NCI-H524 (cell line): ENCODE results near the gene SMAD9.

Source experiments
- DNase-seq, 2 experiments: peaks; one replicate each; lab custom pipeline; 2025; lab: John Stamatoyannopoulos, UW

Gene SMAD9

GRCh38 chr13:36865265-36865664, 54.8 kb downstream of the SMAD9 start:
- DNase-seq: no peak

GRCh38 chr13:36862722-36863121, 57.3 kb downstream of the SMAD9 start:
- DNase-seq: no peak

GRCh38 chr13:36862002-36862685, 57.9 kb downstream of the SMAD9 start:
- no peak for DNase-seq

DNA sequence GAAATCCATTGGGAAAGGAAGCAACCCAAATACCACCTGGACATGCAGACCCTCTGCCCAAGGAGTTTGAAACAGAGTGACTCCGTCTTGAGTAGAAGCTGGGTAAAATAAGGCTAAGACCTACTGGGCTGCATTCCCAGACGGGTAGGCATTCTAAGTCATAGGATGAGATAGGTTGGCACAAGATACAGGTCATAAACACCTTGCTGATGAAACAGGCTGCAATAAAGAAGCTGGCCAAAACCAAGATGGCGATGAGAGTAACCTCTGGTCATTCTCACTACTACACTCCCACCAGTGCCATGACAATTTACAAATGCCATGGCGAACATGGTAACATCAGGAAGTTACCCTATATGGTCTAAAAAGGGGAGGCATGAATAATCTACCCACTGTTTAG, 60.8 kb downstream of the SMAD9 start:
- DNase-seq: no peak

GRCh38 chr13:36858290-36858689, 61.7 kb downstream of the SMAD9 start:
- peak; percentile 38 to 76 for DNase-seq

DNA sequence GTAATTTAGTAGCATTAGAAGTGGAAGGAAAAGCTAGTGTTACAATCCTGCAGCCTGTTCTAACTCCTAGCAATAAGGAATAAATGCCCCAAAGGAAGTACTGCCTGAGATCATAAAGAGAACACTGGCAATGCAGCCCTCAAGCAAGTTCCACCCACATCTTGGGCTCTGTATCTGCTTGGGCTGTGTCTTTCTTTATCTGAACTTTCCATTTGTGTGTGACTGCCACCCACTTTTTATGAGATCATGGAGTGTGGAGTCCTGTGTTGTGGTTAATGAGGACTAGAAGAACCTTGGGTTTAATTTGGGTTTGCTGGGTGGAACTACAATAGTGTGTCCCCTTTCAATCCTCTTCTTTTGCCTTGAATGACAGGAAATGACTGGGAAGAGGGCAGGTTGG, 62.8 kb downstream of the SMAD9 start:
- DNase-seq: no peak

DNA sequence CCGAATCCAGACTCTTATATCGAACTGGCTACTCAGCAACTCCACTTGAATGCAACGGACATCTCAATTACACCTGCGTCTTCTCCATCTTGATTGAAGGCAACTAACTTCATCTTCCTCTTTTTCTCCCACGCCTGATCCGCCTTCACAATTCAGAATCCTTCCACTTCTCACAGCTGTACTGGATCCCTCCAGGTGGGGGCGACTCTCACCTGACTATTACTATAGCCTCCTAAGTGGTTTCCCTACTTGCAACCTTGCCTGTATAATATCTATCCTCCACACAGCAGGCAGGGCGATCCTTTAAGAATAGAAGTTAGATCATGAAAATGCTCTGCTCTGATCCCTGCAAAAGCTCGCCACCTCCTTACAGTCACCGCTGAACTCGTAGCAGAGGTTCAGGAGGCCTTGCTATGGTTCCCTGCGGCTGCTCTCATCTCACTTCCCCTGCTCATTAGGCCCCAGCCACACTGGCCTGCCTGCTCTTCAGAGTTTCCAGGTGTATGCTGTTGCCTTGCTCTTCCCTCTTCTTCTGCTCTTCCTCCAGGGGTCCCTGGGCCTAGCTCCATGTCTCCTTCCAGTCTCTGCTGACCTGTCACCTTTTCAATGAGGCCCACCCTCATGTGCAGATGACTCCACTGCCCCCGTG, 69.1 kb downstream of the SMAD9 start:
- peak in 1 of 2 experiments; percentile 40 for DNase-seq

DNA sequence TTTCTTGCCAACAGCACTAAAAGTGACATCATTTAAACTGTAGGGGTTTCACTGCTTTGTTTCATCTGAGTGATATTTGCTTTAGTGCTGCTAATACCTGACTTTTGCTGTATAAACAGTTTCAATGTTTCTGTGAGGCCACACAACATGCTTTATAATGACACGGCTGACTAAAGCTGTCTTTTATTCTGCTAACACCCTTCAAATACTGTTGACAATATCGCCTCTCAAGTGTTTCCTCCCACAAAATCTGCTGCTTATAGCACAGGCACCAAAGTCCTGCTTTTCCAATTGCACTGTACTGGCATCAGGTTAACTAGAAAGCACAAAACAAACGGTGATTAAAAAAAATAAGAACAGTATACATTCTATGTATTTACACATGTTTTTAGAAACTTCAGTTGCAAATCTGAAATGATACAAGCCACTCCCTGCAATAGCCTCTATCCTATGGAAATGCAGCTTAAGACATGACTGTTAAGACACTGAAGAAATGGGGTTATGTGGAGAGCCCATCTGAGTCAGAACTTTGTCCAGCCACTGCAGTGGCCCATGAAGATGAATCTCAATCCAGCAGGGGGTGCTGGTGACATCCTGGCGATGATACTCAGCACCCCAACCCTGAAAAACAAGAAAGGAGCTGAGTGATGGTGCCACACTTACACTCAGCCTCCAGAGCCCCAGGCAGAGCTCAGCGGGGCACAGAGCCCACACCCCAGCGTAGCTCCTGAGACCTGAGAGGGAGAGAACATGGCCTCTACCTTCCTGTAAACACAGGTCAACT, 71.6 kb downstream of the SMAD9 start:
- DNase-seq: no peak

DNA sequence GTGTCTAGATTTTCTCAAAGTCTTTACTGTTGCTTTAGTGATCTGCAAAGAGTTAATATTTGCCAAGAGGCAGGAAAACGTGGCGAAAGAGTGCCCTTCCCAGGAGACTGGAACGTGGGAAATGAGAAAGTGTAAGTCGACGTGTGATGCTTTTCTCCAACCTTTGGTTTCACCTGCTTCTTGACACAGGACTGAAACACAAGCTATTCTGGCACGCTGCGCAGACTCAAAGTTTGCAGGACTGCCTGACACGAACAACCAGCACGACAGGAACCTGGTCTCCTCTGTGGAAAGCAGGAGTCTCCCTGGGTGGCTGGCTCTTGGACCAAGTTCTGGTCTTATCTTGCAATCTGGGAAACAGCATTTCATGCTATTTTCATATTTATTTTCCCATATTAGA, 72.4 kb downstream of the SMAD9 start:
- DNase-seq: no peak

DNA sequence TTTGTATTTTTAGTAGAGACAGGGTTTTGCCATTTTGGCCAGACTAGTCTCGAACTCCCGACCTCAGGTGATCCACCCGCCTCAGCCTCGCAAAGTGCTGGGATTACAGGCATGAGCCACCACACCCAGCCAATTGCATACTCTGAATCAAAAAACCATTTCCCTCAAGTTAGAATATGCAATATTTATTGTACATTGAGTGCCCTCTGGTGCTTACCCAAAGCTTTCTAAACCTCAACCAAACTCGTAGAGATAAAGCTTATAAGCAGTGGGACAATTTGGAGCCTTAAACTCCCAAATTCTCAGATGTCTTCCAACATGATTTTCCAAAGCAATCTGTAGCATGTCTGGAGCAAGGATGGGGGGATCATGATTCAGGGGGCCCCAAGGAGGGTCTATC, 78.6 kb downstream of the SMAD9 start:
- no peak for DNase-seq

GRCh38 chr13:36840718-36841250, 79.3 kb downstream of the SMAD9 start:
- no peak for DNase-seq

DNA sequence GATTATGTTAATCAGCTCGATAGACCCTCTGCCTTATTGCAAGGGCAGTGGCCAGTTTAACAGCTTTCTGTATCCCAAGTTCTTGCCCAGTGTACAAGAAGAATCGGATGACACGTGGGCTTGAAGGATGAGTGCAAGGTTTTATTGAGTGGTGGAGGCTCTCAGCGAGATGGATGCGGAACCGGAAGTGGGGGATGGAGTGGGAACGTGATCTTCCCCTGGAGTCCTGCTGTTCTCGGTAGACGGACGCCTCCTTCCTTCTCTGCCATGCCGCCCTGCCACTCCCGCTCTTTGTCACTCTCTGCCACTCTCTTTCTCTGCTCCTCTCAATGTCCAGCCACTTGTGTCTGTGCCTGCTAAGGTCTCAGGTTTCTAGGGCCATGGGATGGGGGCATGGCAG, 80.1 kb downstream of the SMAD9 start:
- peak; percentile 36 to 76 for DNase-seq

DNA sequence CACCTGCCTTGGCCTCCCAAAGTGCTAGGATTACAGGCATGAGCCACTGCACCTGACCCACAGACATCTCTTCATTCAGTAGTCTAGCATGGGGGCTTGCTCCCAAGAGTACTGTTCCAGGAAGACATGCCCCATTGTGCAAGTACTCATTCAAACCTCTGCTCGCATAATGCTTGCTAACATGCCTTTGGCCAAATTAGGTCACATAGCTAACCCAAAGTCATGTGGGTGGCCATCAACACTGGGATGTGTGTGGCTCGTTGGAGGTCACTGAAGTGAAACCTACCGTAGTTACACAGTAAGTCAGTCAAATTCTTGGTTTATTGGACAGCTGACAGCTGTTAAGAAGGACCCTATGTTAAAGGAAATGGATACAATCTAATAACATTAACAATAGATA, 80.8 kb downstream of the SMAD9 start:
- no peak for DNase-seq

DNA sequence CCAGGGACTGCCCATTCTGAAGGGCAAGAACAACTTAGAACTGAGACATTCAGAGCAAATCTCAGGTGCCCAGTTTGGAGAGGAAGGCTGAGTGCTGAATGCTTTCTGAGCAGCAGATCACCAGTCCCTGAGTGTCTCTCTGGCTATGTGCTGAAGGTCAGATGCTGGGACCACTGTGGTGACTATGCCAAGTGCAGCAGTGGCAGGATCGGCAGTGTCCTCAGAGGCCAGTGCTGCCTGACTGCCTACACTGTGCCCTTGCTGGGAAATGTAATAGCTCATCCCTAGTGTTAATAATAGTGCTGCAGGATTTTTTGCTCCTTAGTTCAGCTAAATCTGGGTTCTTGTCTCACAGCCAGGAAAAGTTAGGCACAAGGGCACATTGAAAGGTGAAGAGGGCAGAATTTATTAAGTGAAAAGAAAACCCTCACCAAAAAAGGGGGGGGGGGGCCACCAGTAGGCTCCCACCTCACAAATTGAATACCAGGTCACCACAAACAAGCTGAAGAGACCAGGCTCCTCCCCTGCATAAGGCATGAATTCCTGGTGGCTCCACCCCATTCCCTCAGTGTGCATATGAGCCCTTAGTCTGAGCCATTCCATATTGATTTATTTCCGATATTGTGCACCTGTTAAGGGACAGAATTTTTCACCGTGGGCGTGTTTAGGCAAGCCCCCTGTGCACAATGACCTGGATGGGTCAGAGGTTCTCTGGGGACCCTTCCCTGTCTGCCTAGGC, 82.5 kb downstream of the SMAD9 start:
- no peak for DNase-seq

DNA sequence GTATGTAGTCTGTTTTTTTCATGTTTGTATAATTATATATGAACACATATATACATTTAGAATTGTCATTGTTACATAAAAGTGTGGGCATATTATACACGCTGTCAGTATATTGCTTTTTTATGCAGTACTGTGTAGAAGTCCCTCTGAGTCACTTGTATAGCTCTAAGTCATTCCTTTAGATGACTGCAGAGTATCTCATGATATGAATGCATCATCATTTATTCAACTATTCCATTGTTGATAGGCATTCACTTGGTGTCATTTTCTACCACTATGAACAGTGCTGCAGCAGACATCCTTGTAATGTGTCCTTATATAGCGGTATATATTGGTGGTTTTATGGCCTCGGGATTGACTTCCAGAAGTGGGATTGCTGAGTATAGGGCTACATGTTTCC, 85.7 kb downstream of the SMAD9 start:
- no peak for DNase-seq

DNA sequence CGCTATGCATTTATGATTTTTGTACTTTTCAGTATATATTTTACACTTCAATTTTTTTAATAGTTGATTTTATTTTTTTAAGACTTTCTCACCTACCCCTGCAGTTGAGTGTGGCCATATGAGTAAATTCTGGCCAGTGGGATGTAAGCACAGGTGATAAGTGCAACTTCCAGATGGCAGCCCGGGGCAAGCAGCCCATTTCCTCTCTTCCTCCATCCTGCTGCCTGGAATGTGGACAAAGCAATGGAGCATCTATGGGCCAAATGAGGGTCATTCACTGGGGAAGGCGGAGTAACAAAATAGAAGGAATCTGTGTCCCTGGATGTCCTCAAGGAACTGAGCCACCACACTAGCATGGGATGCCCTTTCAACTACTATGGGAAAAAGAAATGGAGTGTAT, 88.7 kb downstream of the SMAD9 start:
- no peak for DNase-seq

- DNase-seq: no peak
Observed at GRCh38 chr13:36829753-36830152, 90.3 kb downstream of the SMAD9 start.

DNA sequence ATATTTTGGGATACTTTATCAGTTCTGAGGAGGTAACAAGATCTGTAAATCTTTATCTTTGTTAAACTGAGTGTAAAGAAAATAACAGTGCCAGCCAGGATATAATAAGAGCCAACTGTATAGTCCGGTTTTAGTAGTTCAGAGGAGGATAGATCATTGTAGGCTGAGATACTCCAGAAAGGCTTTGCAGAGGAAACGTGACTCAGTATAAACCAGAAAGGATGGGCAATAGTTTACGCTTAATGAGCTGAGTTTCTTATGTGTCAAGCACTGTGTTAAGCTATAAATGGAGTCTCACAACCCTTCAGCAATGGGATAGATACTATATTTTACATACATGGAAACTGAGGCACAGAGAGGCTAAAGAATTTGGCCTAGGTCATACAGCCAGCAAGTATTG, 97.3 kb downstream of the SMAD9 start:
- DNase-seq: no peak

- DNase-seq: no peak
Observed at GRCh38 chr13:36820222-36820621, 99.8 kb downstream of the SMAD9 start.

GRCh38 chr13:36819739-36820090, 100.3 kb downstream of the SMAD9 start:
- DNase-seq: peak; percentile 19 to 30

DNA sequence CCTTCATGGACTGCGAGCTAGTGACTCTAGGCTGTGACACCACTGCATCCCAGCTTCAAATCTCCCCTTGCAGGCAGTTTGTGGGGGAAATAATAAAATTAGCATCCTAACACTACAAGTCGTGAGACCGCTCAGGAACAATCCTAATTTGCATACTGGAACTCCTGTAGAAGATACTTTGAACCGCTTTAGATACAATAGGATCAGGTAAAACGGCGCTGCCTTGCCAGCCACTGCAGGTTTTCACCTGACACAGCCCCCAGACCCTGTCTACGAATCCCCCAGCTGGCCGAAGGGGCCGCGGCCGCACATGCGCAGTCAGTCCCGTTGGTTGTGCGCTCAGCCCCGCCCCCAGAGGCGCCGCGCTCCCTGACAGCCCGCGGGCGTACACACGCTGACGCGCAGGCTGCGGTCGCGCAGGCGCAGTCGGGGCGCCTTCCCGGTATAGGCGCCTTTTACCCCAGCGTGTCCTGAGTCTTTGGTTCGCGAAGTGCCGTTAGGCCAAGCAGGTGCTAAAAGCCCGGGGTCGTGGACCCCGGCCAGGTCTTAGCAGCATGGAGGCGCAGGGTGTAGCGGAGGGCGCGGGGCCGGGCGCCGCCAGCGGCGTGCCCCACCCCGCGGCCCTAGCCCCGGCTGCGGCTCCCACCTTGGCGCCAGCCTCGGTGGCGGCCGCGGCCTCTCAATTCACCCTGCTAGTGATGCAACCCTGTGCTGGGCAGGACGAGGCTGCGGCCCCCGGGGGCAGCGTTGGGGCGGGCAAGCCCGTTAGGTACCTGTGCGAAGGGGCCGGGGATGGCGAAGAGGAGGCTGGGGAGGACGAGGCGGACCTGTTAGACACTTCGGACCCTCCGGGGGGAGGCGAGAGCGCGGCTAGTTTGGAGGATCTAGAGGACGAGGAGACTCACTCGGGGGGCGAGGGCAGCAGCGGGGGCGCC, 101.0 kb downstream of the SMAD9 start, which contains the start of gene RFXAP:
RFXAP (plus strand) TSS at position 419 of the 935 bp plus-strand sequence; CDS start at position 555, 136 bp downstream.
- DNase-seq: peak; percentile 71 to 89
